NT2/D1 (cell line): ENCODE measurements around the gene SFXN1.

Experiments
- SUZ12 ChIP-seq: IDR thresholded peaks from 2 replicates; pipeline ENCODE4 v1.6.1; 2011; ENCODE audit not compliant: insufficient read length, insufficient read depth; ENCODE audit errors: extremely low read depth
- YY1 ChIP-seq: IDR thresholded peaks from 2 replicates; pipeline ENCODE4 v1.6.1; 2011; ENCODE audit not compliant: insufficient read length, insufficient read depth
- ZNF274 ChIP-seq: IDR thresholded peaks from 2 replicates; pipeline ENCODE4 v1.6.1; 2011; ENCODE audit warnings: mild to moderate bottlenecking, low read depth, low read length

DNA sequence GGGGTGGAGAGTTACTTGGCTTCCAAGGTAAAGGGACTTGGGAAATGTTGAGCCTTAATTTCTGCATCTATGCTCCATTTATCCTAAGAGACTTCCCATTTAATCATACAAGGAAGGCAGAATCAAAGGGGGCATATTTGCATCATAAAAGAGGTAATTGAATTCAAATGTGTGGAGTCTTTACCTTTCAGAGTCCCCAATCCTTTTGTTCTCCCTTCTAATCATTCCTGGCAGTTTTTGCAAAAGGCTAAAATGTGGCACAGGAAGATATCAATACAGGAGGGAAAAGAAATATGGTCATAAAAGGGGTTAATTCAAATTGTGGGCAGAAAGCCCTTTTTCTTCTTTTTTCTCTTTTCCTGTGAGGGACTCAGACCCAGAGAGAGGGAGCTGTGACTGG is 69.5 kb downstream of the SFXN1 start:
- TF ChIP-seq ZNF274, result no peak
- no peak for TF ChIP-seq YY1
- no peak for TF ChIP-seq SUZ12
